Measurements from ENCODE around the gene IL17RE. TPM values are rescaled to one million over a fixed set of nuclear protein-coding genes. Genes with fewer than 3 reads are reported as not detected.

IL17RE gene
- total and polyA plus RNA-seq, 9 of the 15 experiments (the other 6 are each of a cell fraction or from before 2014, with no cell fraction given) = 0.32 to 1.9 (median 0.51) TPM; not detected in 4

DNA sequence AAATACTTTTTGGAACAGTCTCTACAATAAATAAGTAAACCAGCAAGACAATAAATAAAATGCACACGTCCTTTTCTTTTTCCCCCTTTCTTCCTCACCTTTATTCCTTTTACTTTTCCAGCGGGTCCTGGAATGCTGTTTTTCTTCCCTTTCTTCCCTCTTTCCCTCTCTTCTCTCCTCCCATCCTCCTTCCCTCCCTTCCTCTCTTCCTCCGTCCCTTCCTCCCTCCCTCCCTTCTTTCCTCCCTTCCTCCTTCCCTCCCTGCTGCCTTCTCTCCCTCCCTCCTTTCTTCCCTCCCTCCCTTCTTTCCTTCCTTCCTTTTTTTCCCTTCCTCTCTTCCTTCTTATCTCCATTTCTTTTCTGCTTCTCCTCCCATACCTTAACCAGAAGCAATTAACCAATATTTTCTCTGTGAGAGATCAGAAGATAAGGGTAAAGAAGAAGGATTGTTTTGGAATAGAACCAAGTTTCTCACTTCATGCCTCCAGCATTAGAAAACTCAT lies 3.3 kb upstream of the IL17RE start (continued):
- no peak for TF ChIP-seq CC2D1A (IDR thresholded peaks at IDR 0.05)
- TF ChIP-seq TAL1 (IDR thresholded peaks at IDR 0.05) = no peak
- TF ChIP-seq NONO (IDR thresholded peaks at IDR 0.05; ENCODE audit: low read depth in 2 of 2, low read length in 1 of 2) = no peak
- TF ChIP-seq ZNF695 (CRISPR knock-in tag; IDR thresholded peaks at IDR 0.05) = no peak
- no peak for TF ChIP-seq NFE2L1 (tag; IDR thresholded peaks at IDR 0.05; ENCODE audit: borderline replicate concordance, low read depth)
- TF ChIP-seq, protein P1, sequence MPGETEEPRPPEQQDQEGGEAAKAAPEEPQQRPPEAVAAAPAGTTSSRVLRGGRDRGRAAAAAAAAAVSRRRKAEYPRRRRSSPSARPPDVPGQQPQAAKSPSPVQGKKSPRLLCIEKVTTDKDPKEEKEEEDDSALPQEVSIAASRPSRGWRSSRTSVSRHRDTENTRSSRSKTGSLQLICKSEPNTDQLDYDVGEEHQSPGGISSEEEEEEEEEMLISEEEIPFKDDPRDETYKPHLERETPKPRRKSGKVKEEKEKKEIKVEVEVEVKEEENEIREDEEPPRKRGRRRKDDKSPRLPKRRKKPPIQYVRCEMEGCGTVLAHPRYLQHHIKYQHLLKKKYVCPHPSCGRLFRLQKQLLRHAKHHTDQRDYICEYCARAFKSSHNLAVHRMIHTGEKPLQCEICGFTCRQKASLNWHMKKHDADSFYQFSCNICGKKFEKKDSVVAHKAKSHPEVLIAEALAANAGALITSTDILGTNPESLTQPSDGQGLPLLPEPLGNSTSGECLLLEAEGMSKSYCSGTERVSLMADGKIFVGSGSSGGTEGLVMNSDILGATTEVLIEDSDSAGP (CRISPR knock-in tag; IDR thresholded peaks at IDR 0.05) = no peak
- no peak for TF ChIP-seq SLC30A9 (CRISPR knock-in tag; IDR thresholded peaks at IDR 0.05)
- TF ChIP-seq FIP1L1 (IDR thresholded peaks at IDR 0.05; ENCODE audit: low read depth, low read length, poor library complexity, severe bottlenecking) = no peak
- no peak for TF ChIP-seq SMAD1 (IDR thresholded peaks at IDR 0.05; ENCODE audit: low read depth, low read length, partially characterized antibody)
- no peak for TF ChIP-seq SMC3 (conservative IDR thresholded peaks at IDR 0.05; ENCODE audit: insufficient read depth, low read depth, low read length)
- no peak for TF ChIP-seq CBX5 (IDR thresholded peaks at IDR 0.05; ENCODE audit: borderline replicate concordance, low read depth)
- TF ChIP-seq SUPT5H (IDR thresholded peaks at IDR 0.05) = no peak
- no peak; a peak in 1 of 4 replicates for TF ChIP-seq FOXK2 (conservative IDR thresholded peaks at IDR 0.05 in 1 of 2, IDR thresholded peaks at IDR 0.05 in 1 of 2; ENCODE audit: low read depth in 2 of 2)
- no peak for TF ChIP-seq BRD4 (IDR thresholded peaks at IDR 0.05)
- TF ChIP-seq ZBTB40 (IDR thresholded peaks at IDR 0.05) = no peak
- TF ChIP-seq ZBTB40 (CRISPR knock-in tag; IDR thresholded peaks at IDR 0.05) = no peak
- TF ChIP-seq NKRF (IDR thresholded peaks at IDR 0.05; ENCODE audit: borderline replicate concordance) = peak; percentile 55; the same call in 1 of the 2 replicates

Data from K562 (cell line).